ENCODE data around the gene MYO1E. TPM values are rescaled to one million over a fixed set of nuclear protein-coding genes. Genes with fewer than 3 reads are reported as not detected.

Gene MYO1E
- total and polyA plus RNA-seq, 2 of the 8 experiments (the other 6 are each of a cell fraction or from before 2014, with no cell fraction given), result 19.6 to 142 TPM

DNA sequence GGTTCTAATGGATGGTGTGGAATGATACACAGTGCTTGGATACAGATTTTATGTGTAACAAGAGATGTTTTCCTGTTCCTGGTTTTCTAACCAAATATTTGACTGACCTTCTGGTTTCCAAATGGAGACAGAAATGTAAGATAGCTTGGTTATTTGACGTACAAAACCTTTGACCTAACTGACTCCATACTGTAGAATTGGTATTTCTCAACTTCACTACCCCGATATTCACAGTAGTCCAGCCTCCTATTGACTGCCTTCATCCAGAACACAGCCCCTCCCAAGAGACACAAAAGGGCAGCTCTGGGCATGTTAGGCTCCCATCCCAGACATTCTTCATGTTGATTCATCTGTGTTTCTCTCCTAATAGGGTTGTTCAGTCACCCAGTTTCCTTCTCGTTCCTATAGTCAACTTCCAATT lies 33.4 kb downstream of the MYO1E start:
- peaks cover 2% of the 10 kb centered on the region; the same call in 1 of the 2 replicates for H3K79me1 ChIP-seq (ENCODE audit: low read depth, low read length)
- no peaks in the 10 kb centered on the region for H3K9me3 ChIP-seq (ENCODE audit: insufficient read depth in 2 of 2, low read depth in 1 of 2, low read length in 1 of 2)
- POLR2A ChIA-PET (ENCODE audit: partially characterized antibody), result no interaction called here
- H2BK15ac ChIP-seq (ENCODE audit: low read length), result peak overlapping the region; percentile 31; the same call in 1 of the 2 replicates
- no peak overlapping the region for H2BK20ac ChIP-seq (ENCODE audit: low read length)
- CTCF ChIA-PET (ENCODE audit: partially characterized antibody), result interaction anchor here (1.7 kb wide), 1 partner anchor 21 kb away, joined by 5 read pairs; no protein-coding TSS in a partner anchor
- H3K14ac ChIP-seq (ENCODE audit: insufficient read length), result no peak overlapping the region
- no peak overlapping the region for H3K23ac ChIP-seq (ENCODE audit: insufficient read length)
- no peak for FAIRE-seq
- H3K36me3 ChIP-seq (ENCODE audit: control insufficient read depth in 2 of 4, insufficient read depth in 4 of 4, low read length in 3 of 4), result no peaks in the 10 kb centered on the region
- H3K79me2 ChIP-seq (ENCODE audit: control insufficient read depth in 1 of 2, insufficient read depth in 2 of 2, low read length in 2 of 2), result peaks cover 0 to 52% of the 10 kb centered on the region in 2 experiments; a peak in 3 of 4 replicates
- no peak overlapping the region for H4K5ac ChIP-seq (ENCODE audit: insufficient read length, low read depth, low read length)
- no peak overlapping the region for H2BK5ac ChIP-seq (ENCODE audit: low read depth, low read length)
- H3K18ac ChIP-seq (ENCODE audit: extremely low read depth, low read length), result no peak overlapping the region
- H3K4me1 ChIP-seq (replicated peaks in 1 of 4; ENCODE audit: control insufficient read depth in 3 of 4, insufficient read depth in 4 of 4, low read length in 3 of 4), result peaks cover 0 to 4% (median 1%) of the 10 kb centered on the region in 4 experiments; a peak in 3 of 7 replicates
- no peaks in the 10 kb centered on the region for H4K20me1 ChIP-seq (replicated peaks in 1 of 2; ENCODE audit: control insufficient read depth in 1 of 2, insufficient read depth in 2 of 2, low read length in 2 of 2)
- no peak overlapping the region for H2BK12ac ChIP-seq (ENCODE audit: low read depth, low read length)
- H2BK120ac ChIP-seq (replicated peaks; ENCODE audit: low read depth, low read length), result no peak overlapping the region
- no peak overlapping the region for H3K56ac ChIP-seq (replicated peaks; ENCODE audit: insufficient read length, low read depth, low read length)
- no peak overlapping the region for H4K8ac ChIP-seq (ENCODE audit: extremely low read depth, insufficient read depth, low read length)
- WGBS, 2 experiments (ENCODE audit: extremely low coverage in 1 of 2, insufficient coverage in 1 of 2, insufficient read length in 1 of 2, insufficient replicate concordance in 2 of 2, low coverage in 1 of 2, low lambda C conversion rate in 2 of 2, missing lambda C conversion rate in 1 of 2), result 90% methylated on average over 3 of the region's 3 CpGs; no CpG with 5 or more reads in 1 of the 2 experiments
- no peaks in the 10 kb centered on the region for H3K27me3 ChIP-seq (replicated peaks in 1 of 4; ENCODE audit: control insufficient read depth in 3 of 4, extremely low read depth in 1 of 4, insufficient read depth in 3 of 4, low read length in 3 of 4)
- no peak overlapping the region for H3K4me3 ChIP-seq (ENCODE audit: extremely low read depth in 1 of 4, insufficient read depth in 2 of 4, low read depth in 3 of 4, low read length in 4 of 4)
- H3K4ac ChIP-seq (replicated peaks; ENCODE audit: insufficient read length, low read depth, low read length), result no peak overlapping the region
- H3K9ac ChIP-seq (replicated peaks in 1 of 4; ENCODE audit: extremely low read depth in 1 of 4, low read depth in 3 of 4, low read length in 3 of 4), result no peak overlapping the region
- no peak overlapping the region for H3K27ac ChIP-seq (ENCODE audit: low read depth, low read length)
- no peak overlapping the region for H4K91ac ChIP-seq (replicated peaks; ENCODE audit: insufficient read length, low read length)
- H2AK5ac ChIP-seq (ENCODE audit: low read depth, low read length), result no peak overlapping the region
- no peak for DNase-seq (ENCODE audit: low read depth in 1 of 2, low spot score in 2 of 2)
- no peak overlapping the region for H3K4me2 ChIP-seq (ENCODE audit: insufficient read depth in 1 of 2, low read depth in 2 of 2, low read length in 2 of 2)
- no peaks in the 10 kb centered on the region for H3K23me2 ChIP-seq (ENCODE audit: low read depth, low read length)
- H2AFZ ChIP-seq (ENCODE audit: low read length), result no peak overlapping the region
- TF ChIP-seq GTF2F1 (IDR thresholded peaks at IDR 0.05; ENCODE audit: borderline replicate concordance, low read depth, low read length) (no peak), CHD1 (IDR thresholded peaks at IDR 0.05; ENCODE audit: low read depth, low read length) (no peak), SUZ12 (IDR thresholded peaks at IDR 0.05; ENCODE audit: low read length) (no peak), E2F6 (IDR thresholded peaks at IDR 0.05) (no peak), ASH2L (IDR thresholded peaks at IDR 0.05; ENCODE audit: low read length) (no peak), SP2 (IDR thresholded peaks at IDR 0.05; ENCODE audit: low read length) (no peak), BACH1 (IDR thresholded peaks at IDR 0.05; ENCODE audit: low read length) (no peak), GABPA (IDR thresholded peaks at IDR 0.05; ENCODE audit: borderline replicate concordance, insufficient read depth, low read length) (no peak), KDM1A (IDR thresholded peaks at IDR 0.05; ENCODE audit: borderline replicate concordance, low read length) (no peak), HDAC2 (IDR thresholded peaks at IDR 0.05; ENCODE audit: borderline replicate concordance in 1 of 2, low read depth in 2 of 2, low read length in 2 of 2) (no peak), TAF7 (optimal IDR thresholded peaks at IDR 0.05; ENCODE audit: borderline replicate concordance, low read depth, low read length) (no peak), POLR2AphosphoS5 (IDR thresholded peaks at IDR 0.05; ENCODE audit: low read depth, low read length) (no peak), EGR1 (IDR thresholded peaks at IDR 0.05; ENCODE audit: borderline replicate concordance, low read depth, low read length) (no peak), CREB1 (IDR thresholded peaks at IDR 0.05) (no peak), BCL11A (IDR thresholded peaks at IDR 0.05; ENCODE audit: low read depth in 2 of 2, low read length in 2 of 2) (no peak)
